Fibroblast of skin of left biceps (primary cell): ENCODE measurements around the gene P2RY2.

ENCODE experiments used
- DNase-seq, 2 experiments: peaks; one replicate each; pipeline ENCODE4 v3.0.0-alpha.2; 2013; ENCODE audit warnings: low read depth in 2 of 2

The P2RY2 gene

DNA sequence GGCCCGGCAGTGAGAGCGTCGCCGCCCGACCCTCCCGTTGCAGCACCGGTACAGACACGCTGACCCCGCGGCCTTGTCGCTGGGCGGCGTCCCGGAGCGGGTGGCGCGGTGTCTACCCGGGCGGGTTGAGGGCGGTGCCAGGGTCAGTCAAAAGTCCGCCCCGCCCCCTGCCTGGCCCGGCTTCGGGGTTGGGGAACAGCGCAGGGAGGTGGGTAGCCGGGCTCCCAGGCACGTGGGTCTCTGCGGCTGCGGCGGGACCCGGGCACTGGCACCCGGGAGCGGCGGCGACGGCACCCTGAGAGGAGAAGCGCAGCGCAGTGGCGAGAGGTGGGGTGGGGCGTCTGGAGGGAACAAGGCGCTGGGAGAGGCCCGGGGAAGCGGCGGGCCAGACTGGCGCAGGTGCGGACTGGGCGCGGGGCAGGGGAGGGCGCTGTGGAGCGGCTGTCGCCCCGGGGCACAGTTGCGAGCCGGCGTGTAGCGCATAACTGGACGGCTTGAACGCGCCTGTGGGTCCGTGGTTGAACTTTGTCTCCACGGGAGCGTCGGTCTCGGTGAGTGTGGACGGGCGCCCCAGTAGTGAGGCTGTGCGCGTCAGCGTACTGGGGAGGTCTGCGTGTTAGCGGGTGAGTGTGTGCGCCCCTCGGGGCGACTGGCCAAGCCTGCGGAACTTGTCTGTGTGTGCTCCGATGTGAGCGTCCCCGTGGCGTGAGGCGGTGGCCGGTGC lies at the start of gene P2RY2:
Gene P2RY2, plus strand, starts transcription at position 176 of the 724 bp plus-strand sequence. CDS start 15,879 bp downstream, outside the sequence.
- no peak for DNase-seq

DNA sequence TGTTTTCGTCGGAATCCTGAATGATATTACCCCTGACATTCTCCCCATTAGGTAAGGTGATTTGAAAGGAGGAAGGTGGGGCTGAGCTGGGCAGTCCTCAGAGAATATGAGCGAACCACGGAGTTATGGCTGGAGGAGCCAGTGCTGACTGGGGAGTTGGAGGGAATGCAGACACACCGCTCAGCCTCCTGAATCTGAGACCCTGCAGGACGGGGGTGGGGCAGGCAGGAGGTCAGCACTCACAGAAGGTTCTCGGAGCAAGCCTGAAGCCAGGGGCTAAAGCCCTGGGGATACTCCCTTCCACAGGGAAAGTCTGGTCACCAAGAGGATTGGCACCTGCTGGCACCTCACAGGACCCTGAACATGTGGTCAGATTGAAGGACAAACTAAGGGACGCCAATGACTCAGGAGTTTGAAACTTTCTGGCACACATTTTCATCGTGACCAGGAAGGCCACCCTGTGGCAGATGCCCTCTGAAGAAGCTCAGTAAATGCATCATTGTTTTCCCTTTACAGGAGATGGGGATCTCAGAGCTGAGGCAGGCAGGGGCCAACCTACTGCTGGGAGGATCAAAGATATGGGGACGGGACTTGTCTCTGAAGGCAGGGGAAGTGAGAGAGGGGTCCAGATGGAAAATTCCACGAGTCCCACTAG lies 49.0 kb upstream of the P2RY2 start:
- no peak for DNase-seq

DNA sequence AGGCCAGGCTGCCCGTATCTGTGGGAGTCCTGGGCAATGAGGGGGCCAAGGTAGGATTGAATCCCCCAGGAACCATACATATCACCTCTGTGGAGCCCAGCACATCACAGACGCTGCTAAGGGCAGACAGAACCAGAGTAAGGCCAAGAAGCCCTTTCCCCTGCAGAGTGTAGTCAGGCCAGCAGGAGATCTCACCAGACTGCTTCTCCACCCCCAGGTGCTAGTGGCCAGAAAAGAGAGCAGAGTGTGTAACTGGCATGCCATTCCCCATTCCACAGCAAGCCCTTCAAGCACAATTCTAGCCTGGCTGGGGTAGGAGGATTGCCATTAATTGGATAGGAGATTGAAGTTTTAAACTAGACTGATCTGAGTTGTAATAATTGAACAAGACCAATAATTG lies 47.9 kb upstream of the P2RY2 start:
- DNase-seq, result no peak

DNA sequence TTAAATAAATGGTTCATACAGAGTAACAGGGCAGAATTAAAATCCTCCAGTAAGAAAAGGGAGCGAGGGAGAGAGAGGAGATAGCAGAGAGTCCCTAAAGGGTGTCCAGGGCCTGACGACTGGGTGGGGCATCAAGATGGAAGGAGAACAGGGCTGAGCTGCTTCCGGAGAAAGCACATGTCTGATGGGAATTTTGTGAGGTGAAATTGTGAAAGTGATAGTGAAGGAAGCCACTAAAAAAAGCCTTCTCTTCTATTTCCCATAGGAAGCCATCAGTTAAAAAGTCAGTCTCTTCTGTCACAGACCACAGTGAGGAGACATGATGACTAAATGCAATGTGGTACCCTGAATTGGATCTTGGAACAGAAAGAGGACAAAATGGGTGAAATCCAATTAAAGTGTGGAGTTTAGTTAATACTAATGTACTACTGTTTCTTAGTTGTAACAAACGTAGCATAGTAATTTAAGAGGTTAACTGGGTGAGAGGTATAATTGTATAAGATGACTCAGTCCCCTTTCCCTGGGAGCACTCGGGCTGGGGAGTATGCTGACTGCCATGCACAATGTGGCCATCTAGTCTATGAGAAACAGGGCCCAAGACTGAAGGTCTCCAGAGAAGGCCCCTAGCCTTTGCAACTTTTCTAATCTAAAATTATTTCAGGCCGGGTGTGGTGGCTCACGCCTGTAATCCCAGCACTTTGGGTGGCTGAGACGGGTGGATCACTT lies 46.5 kb upstream of the P2RY2 start:
- DNase-seq, result no peak

DNA sequence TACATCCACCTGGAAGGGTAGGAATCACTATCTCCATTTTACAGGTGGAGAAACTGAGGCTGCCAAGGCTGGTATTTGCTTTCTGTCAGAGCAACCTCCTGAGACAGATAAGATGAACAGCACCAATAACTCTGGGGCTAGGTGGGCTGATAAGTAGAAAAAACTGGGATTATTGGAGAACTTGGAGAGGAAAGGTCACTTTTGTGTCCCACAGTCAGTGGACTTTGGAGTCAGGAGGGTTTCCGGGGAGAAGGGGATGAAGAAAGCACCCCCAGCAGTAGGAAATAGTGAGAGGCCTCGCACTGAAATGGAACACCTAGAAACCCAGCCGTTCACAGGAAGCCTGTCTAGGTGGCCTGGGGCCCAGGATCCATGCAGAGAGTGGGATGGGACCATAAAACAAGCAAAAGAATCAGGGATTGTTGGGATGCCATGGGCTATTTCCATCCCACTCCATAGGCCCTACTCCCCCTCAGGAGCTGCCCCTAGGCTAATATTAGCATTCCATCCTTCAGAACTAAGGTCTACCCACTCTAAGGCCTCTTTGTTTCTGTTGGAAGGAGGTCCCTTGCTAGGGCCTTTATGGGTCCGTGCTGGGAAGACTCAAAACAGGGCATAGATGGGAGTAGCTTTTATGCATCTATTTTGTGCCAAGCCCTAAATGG lies 45.0 kb upstream of the P2RY2 start:
- no peak for DNase-seq

DNA sequence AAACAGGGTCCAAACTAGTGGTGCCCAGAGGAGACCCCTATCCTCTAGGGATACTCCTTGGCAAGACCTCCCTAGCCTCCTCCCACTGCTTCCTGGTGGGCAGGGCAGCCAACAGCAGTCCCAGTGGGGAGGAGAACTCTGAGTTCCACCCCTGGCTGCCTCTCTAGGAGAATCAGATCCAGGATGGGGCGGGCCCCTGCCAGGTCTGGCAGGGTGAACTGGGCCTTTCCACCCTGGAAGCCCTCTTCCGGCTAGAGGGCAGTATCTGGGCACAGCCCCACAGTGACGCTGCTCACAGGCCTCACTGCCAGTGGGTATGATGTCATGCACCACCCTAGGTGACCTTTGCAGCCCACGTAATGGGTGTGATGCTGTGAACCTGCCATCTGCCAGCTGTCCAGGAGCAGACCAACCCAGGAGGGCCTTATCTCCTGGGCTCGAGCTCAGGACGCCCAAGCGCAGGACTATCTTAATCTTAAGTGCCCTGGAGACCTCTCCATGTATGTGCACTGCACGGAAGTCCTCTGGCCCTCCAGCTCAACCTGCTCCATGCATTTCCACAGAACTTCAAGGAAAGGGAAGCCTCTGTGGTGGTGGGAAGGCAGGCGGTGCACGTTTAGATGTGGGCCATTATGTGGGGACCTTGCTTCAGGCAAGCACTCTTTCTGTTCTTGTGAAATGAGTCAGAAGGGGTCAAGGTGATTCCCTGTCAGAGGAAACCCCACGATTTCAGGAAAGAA lies 44.2 kb upstream of the P2RY2 start:
- no peak for DNase-seq

DNA sequence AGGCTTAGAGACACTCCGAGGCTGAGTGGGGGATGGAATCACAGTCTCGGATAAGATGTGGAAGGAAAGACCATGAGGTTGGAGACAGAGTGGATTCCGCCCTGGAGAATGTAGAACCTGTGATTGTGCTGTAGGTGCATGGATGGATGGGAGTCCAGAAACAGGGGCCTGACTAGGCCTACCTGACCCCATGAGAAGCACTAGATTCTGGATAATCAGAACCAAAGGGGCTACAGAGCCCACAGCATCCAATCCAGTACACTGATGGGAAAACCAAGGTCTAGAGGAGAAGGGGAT lies 43.6 kb upstream of the P2RY2 start:
- no peak for DNase-seq

DNA sequence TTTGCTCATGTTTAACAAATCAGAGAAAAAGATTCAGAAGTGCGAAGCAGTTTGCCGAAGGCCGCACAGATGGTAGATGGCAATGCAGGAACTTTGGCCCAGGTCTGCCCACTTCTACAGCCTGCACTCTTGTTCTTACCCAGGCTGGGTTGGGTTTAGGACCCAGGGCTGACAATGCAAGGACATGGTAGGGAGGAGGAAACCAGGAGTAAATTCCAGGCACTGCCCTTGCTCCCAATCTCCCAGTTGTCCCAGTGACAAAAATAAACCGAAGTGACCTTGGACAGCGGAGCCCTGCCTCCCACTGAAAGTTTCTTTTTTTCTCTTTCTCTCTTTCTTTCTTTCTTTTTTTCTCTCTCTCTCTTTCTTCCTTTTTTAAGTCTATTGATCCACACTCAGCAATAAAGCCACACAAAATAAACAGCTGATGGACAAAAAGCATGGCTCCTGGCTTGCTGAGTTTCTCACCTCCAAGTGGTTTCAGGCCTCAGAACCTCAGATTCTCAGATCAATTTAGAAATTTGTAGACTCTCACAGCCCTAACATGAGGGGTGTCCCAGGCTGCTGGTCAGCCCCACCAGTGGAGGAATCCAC lies 42.4 kb upstream of the P2RY2 start:
- DNase-seq, result no peak

DNA sequence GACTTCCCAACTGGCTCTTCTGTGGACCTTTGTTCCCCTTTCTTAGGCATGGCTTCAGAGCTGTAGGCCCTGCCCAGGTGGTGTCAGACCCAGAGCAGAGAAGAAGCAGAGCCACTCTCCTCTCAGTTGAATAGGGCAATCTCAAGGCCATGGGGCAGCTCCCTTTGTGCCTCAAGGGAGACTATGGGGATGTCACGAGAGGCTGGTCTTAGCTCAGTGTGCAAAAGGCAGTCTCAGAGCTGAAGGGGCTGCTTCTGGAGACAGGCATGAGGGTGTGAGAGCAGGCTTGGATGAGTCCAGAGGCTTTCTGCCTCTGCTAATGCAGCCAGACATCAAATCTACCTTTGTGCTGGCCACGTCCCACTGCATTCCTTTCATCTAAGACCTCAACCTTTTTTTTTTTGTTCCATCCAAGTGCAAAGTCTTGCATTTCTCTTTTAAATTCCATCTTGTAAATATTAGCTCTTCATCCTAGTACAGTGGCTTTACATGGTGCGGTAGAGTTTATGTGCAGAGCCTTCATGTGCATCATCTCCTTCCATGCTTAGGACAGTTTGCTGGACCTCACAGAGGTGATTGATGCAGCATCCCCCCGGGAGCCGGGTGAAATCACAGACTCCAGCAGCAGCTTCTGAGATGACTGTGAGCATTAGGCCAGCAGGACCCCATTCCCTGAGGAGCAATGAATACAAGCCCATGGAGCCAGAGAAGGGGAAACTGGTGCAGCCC lies 41.8 kb upstream of the P2RY2 start:
- DNase-seq, result no peak

DNA sequence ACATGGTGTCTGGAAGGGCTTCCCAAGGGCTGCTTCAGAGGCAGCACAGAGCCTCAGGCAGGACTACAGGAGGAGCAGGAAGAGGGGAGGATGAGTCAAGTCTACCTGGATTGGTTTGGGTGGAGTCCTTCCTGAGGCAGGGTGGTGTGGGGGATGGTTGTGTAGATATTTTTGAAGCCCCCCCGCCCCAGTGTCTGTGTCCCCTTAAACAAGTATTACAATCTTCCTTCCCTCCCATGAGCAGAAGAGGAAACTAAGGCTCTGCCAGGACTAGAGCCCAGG lies 41.3 kb upstream of the P2RY2 start:
- no peak for DNase-seq

DNA sequence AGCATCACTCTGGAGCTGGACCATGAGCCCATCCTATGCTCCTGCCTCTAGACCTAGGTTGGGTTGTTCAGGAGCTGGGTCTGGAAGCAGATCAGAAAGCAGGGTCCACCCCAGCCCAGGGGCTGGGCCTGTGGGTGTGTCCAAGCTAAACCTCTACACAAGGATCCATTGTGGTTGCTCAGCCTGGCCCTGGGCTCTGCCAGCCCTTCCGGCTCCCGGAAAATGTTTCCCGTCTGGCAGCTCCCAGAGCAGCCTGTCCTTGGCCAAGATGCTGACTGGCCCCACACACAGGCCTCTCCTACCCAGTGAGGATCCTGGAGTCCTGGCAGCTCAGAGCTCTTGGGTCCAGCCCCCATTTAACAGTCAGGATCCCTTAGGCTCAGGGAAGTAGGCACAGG lies 40.7 kb upstream of the P2RY2 start:
- DNase-seq, result no peak

DNA sequence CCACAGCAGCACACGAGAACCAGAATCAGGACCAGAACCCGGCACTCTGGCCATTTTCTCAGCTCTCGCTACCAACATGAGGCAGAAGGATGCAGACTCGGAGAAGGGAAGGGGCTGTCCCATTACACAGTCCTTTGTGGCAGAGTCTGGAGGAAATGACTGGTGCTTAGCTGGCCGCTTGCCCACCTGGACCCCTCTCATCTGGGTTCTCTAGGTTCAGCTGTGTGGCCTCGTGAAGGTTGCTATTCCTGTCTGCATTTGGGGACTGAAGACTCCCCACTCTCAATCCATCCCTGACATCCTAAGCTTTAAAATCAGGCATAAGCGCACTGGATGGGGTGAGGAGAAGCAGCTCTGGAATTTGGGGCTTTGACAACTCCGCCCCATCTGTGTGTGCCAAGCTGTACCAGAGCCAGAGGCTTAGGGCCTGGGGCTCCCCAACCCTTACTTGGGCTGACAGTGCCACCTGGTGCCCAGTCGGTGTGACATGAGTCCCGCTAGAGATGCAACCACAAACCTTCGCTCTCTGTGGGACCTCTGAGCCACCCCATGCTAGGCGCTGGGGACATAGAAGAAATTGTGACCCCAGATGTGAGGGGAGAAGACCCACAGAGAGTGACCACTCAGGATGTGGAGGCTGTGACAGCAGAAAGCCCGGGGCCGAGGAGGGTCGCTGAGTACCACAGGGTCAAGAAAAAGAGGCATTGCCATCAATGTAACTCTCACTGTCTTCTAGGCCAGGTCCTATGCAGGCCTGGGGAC lies 40.1 kb upstream of the P2RY2 start:
- DNase-seq, result peak; percentile 55 to 61

DNA sequence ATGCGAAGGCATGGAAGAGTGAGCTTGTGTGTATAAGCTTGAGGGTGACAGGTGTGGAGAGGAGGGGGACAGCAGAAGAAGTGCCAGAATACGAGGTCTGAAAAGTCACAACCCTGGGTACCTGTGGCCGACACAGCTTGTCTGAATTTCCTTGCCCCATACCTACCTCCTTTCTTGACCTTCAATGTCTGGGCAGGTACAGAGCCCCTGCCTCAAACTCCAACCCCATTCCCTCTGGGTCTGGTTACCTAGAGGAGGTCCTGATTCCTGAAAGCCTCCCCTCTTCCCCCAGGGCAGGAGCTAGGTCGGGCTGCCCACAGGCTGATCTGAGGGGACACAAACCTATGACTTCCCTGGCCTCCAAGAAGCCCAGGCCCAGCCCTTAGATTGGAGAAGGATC lies 39.4 kb upstream of the P2RY2 start:
- DNase-seq, result no peak

DNA sequence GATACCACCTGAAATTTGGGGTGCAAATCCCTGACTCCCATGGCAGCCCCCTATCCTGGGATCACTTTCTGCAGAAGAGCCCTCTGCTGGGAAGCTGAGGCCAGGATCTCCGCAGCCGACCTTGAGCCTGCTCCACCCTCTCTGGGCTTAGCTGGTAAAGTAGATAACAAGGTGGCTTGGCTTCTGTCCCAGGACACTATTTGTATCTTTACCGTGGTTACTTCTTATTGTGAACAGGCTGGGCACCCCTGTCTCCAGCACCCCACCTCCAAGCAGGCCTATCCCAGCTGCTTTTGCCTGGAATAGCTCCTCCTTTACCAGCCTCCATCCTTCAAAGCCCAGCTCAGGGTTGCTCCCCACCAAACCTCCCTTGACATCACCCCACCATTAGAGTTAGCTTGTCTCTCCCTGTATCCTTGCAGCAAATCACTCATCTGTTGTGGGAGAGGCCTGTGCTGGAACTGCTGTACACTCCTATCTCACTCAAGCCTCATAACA lies 35.2 kb upstream of the P2RY2 start:
- DNase-seq, result no peak

DNA sequence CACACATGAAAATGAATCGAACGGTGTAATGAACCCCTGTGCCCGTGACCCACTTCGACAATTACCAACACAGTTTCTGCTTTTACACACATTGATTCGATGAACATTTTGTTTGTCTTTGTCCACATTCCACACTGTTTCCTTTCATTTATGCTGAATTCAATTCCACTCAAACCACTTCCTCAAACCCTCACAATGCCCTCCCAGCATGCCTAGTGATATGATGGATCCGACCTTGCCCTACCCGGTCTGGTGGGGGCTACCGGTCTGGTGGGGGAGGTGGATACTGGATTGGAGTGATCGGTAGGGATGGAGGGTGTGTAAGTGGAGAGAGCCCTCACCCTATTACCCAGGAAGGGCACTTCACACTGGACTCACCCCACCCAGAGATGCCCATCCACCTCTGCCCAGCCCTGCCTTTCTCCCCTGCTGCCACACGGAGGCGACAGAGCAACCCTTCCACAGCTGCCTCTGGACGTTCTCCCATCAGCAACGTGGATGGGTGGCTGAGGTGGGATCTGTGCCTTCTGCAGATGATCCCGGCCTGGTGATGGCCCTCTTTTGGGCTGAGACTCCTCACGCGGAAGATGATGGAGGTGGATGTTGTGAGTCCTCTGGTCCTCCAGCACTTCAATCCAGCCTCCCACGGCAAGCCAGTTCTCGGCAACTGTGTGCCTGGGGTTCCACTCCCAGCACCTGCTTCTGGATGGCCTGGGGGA lies 33.0 kb upstream of the P2RY2 start:
- no peak for DNase-seq

DNA sequence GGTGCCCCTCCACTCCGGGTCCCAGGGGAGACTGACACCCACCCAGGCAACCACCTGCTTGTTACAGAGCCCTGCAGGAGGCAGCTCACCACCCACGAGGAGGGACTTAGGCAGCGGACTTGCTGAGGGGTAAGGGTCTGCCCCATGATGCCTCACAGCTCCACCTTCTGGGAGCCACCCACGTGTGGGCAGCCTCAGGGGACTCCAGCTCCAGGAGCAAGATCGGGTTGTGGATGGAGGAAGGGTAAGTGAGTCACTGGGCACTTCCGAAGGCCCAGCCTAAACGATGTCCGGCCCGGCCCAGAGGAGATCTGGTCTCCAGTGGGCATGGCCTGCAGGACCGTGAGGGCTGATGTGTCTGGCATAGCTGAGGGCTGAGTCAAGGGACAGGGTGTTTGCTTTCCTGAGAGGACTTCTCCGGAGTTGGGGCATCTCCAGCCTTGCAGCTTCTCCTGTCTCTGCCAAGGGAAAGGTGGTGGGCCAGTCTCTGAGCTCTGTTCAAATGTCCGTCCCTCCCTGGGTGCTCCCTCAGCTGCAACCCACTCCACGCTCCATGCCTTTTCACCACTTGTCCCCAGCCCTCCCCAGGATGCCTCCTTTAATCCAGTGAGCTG lies 32.3 kb upstream of the P2RY2 start:
- DNase-seq, result no peak

DNA sequence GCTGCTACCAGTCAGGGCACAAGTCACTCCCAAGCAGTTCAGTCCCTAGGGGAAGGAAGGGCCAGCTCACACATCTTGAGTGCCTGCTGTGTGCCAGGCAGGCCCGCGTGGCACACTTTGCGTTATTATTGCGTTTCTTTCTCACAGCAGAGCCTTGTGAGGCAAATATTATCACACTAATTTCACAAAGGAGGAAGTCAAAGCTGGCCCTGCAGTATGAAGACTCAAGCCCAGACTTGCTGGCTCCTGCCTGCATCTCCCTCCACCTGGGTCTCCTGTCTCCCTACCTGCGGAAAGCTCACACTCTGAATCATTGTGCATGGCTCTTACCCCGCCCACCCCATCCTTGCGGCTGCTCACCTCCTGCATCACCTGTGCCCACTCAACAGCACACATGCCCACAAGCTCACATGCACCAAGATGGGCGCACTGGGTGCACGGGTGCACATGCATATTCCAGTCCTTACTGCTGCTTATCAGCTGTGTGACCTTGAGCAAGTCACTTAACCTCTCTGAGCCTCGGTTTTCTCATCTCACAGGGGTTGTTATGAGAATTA lies 31.7 kb upstream of the P2RY2 start:
- DNase-seq, result no peak

DNA sequence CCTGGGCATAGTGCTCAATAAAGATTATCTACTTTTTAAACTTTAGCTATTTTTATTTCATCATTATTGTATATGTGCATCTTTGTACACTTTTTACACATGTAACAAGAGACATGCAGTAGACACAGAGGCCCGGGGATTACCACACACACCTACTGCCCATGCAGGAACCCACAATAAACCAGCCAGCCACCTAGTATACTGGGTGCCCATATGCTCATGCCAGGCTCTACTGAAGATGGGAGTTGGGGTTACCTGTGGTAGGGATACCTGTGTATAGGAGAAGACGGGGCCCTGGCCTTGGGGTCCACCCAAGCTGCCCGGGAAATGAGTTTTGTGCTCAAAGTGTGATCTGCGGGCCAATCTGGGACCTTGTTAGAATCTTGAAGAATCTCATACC lies 31.2 kb upstream of the P2RY2 start:
- DNase-seq, result no peak

DNA sequence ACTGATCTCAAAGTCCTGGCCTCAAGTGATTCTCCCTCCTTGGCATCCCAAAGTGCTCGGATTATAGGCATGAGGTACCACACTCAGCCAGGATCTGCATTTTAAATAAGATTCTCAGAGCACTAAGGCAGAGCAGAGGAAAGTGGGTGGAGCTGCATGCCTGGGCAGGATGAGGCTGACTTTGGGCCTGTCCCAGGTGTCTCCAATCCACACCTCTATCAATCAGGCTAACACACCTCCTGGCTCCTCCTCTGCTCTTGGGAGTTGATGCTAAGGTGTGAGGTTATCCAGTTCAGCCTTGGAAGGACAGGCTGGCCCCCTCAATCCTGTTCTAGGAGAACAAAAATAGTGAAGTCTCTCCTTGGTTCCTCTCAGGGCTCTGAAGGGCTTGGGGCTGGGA lies 30.2 kb upstream of the P2RY2 start:
- no peak for DNase-seq
